GM12864 (cell line): ENCODE results near the gene CD79A.

ENCODE experiments used
- DNase-seq: peaks from one replicate; pipeline ENCODE4 v3.0.0-alpha.2; 2011; ENCODE audit warnings: low read depth
- H3K4me3 ChIP-seq: 2 replicates; pipeline ENCODE4 v1.5.1; 2011; ENCODE audit warnings: mild to moderate bottlenecking, low read depth, low read length, control low read depth
- CTCF ChIP-seq: IDR thresholded peaks from 2 replicates; pipeline ENCODE4 v1.5.1; 2011; ENCODE audit warnings: low read depth, mild to moderate bottlenecking, moderate library complexity, low read length, control low read depth, inconsistent platforms; ENCODE audit errors: missing control alignments

The CD79A gene

GRCh38 chr19:41853768-41854167 is 23.3 kb upstream of the CD79A start:
- TF ChIP-seq CTCF: no peak
- DNase-seq: no peak

GRCh38 chr19:41859213-41859617 is 17.9 kb upstream of the CD79A start:
- no peak for TF ChIP-seq CTCF
- H3K4me3 ChIP-seq: peak overlapping the region; percentile 40; the same call in 1 of the 2 replicates
- DNase-seq: no peak

More at GRCh38 chr19:41853768-41854167, 23.3 kb upstream of the CD79A start:
- no peak overlapping the region for H3K4me3 ChIP-seq

GRCh38 chr19:41859618-41860418 is 17.3 kb upstream of the CD79A start, which contains the start of gene RPS19:
Gene RPS19 (plus strand): TSS chr19:41860255. CDS start chr19:41860775, 520 bp downstream.
- peak; percentile 68 for TF ChIP-seq CTCF
- peak within 1 kb of the TSS; percentile 68 for H3K4me3 ChIP-seq
- DNase-seq: peak; percentile 95

GRCh38 chr19:41860419-41861115 is 16.5 kb upstream of the CD79A start:
- TF ChIP-seq CTCF: no peak
- no peak for DNase-seq
- peak overlapping the region; percentile 68 for H3K4me3 ChIP-seq

GRCh38 chr19:41861116-41861768 is 15.8 kb upstream of the CD79A start:
- no peak for DNase-seq
- peak overlapping the region; percentile 68 for H3K4me3 ChIP-seq
- no peak for TF ChIP-seq CTCF

GRCh38 chr19:41861846-41862245 is 15.2 kb upstream of the CD79A start:
- DNase-seq: no peak
- H3K4me3 ChIP-seq: peak overlapping the region; percentile 68
- TF ChIP-seq CTCF: no peak
